Adrenal gland (tissue), 12 donors: Measurements from ENCODE around the gene CACNG5. TPM values are rescaled to one million over a fixed set of nuclear protein-coding genes. Genes with fewer than 3 reads are reported as not detected.

ENCODE experiments used
- DNase-seq, 7 donors: peaks; one replicate each; pipeline ENCODE4 v3.0.0-alpha.2; 2019 to 2020
- H3K27ac ChIP-seq, 5 donors: fragments of 200-600 bp; sonication (generic) in 4 of 5; 1 replicate in 3 of 5; 2 replicates in 2 of 5; pipeline versions ENCODE4 v1.5.1 to v1.8.0; 2016 to 2020; ENCODE audit warnings: mild to moderate bottlenecking in 1 of 5
- H3K27me3 ChIP-seq: fragments of 200-600 bp; 2 replicates; pipeline ENCODE4 v1.8.0; 2021
- H3K36me3 ChIP-seq, 2 donors: fragments of 200-600 bp; replicated peaks in 1 of 2; 1 replicate in 1 of 2; 2 replicates in 1 of 2; pipeline versions ENCODE4 v1.5.1 to v1.8.0; 2018 to 2022
- H3K4me1 ChIP-seq, 2 donors: fragments of 200-600 bp; replicated peaks in 1 of 2; 1 replicate in 1 of 2; 2 replicates in 1 of 2; pipeline versions ENCODE4 v1.5.1 to v1.8.0; 2018 to 2021
- H3K4me3 ChIP-seq, 4 donors: fragments of 200-600 bp; sonication (generic) in 3 of 4; one replicate each; pipeline ENCODE4 v1.5.1; 2016 to 2018
- H3K9me3 ChIP-seq, 3 donors: fragments of 200-600 bp; sonication (generic) in 1 of 3; replicated peaks in 1 of 3; 1 replicate in 2 of 3; 2 replicates in 1 of 3; pipeline versions ENCODE4 v1.5.1 to v1.8.0; 2016 to 2021
- CTCF ChIP-seq, 6 experiments: fragments of 450-650 bp in 4 of 6; fragments of 200-600 bp in 2 of 6; sonication (generic) in 1 of 6; IDR thresholded peaks; 1 replicate in 5 of 6; 2 replicates in 1 of 6; pipeline versions ENCODE4 v1.5.1 to v1.8.0; 2016 to 2021; ENCODE audit warnings: antibody characterized with exemption in 6 of 6, mild to moderate bottlenecking in 2 of 6, moderate library complexity in 1 of 6
- POLR2A ChIP-seq, 2 donors: fragments of 450-650 bp; IDR thresholded peaks; one replicate each; pipeline ENCODE4 v1.6.1; 2017; ENCODE audit warnings: antibody characterized with exemption in 2 of 2, mild to moderate bottlenecking in 2 of 2, moderate library complexity in 1 of 2
- whole genome bisulfite sequencing, 4 donors: extraction: QIAGEN DNeasy Blood & Tissue Kit in 2 of 4; methylation state at CpG; one replicate each; pipeline versions ENCODE4 v1.1.5 to v1.1.7; 2013 to 2017; 5-methylcytosine and 5-hydroxymethylcytosine counted together
- intact Hi-C, 2 donors: fragments of 100-400 bp; cut with DNase I; formaldehyde crosslinking; loops; one replicate each; pipeline versions ENCODE4 v1.14.1 to v1.15.0; 2022 to 2023
- polyA plus RNA-seq, 3 donors: library from polyadenylated mRNA; stranded (reverse); fragments of 200-250 nt in 2 of 3; fragments of 350-450 nt in 1 of 3; fragmentation: Illumina TruSeq in 1 of 3; extraction: RNeasy Lipid Tissue Mini Kit (QIAGEN cat#74804) in 1 of 3; gene quantifications; one replicate each; pipeline ENCODE4 v1.2.3, GENCODE V29; 2013 to 2014
- total RNA-seq, 9 donors: library from RNA; depleted of rRNA in 4 of 9; stranded (reverse); fragments of >200 nt in 4 of 9; fragments of 120-200 nt in 1 of 9; fragmentation: NEBNext Ultra II Directional in 1 of 9; extraction: Animal tissue kit (Norgen Biotek cat#: 25700) in 1 of 9; gene quantifications; one replicate each; pipeline versions ENCODE4 v1.1.0 to v1.2.4, GENCODE V29; 2013 to 2023
- donor health status: healthy with polysubstance abuse.
- donor health status: Bipolar disorder and iron deficiency.
- donor health status: DM: yes; HTN: yes; CAD: no.
- donor health status: DM: no; HTN: no; CAD: no.
- donor health status: DM: no; HTN: no; CAD: no.
- donor health status: DM: yes; HTN: yes; CAD: no.

Gene CACNG5
- total and polyA plus RNA-seq, 12 donors, result not detected

- Histone ChIP-seq H3K27me3 (no peaks in the 10 kb centered on the region), H3K9me3 (no peaks in the 10 kb centered on the region), H3K4me3 (no peak overlapping the region), H3K27ac (no peak overlapping the region), H3K4me1 (no peaks in the 10 kb centered on the region), H3K36me3 (no peaks in the 10 kb centered on the region)
- TF ChIP-seq POLR2A (IDR thresholded peaks at IDR 0.05), result no peak
- TF ChIP-seq CTCF (IDR thresholded peaks at IDR 0.05), result no peak
- WGBS, 4 donors, result 70 to 78% (median 75%) methylated on average over 4 of the region's 4 CpGs
- intact Hi-C loops, result no loop called here
- no peak for DNase-seq
These were observed 15.1 kb downstream of the CACNG5 start for GRCh38 chr17:66849851-66850580.

- Histone ChIP-seq H3K4me1 (no peaks in the 10 kb centered on the region), H3K27ac (no peak overlapping the region), H3K27me3 (no peaks in the 10 kb centered on the region), H3K9me3 (no peaks in the 10 kb centered on the region), H3K4me3 (no peak overlapping the region), H3K36me3 (no peaks in the 10 kb centered on the region)
- no peak for DNase-seq
- WGBS, 4 donors, result 57 to 69% (median 64%) methylated on average over 3 of the region's 3 CpGs
- no peak for TF ChIP-seq CTCF (IDR thresholded peaks at IDR 0.05)
- TF ChIP-seq POLR2A (IDR thresholded peaks at IDR 0.05), result no peak
- intact Hi-C loops, result no loop called here
These were observed 15.8 kb downstream of the CACNG5 start for GRCh38 chr17:66850692-66851091.

GRCh38 chr17:66855204-66855603 lies 20.3 kb downstream of the CACNG5 start:
- H3K36me3 ChIP-seq, result no peaks in the 10 kb centered on the region
- intact Hi-C loops, result no loop called here
- H3K9me3 ChIP-seq, result no peaks in the 10 kb centered on the region
- no peak overlapping the region for H3K4me3 ChIP-seq
- no peak for DNase-seq
- H3K4me1 ChIP-seq, result no peaks in the 10 kb centered on the region
- no peak for TF ChIP-seq CTCF (IDR thresholded peaks at IDR 0.05)
- no peak overlapping the region for H3K27ac ChIP-seq
- WGBS, 4 donors, result 70 to 83% (median 70%) methylated on average over 9 to 10 of the region's 10 CpGs
- no peaks in the 10 kb centered on the region for H3K27me3 ChIP-seq

- no peak for DNase-seq
- WGBS, 4 donors, result 78 to 91% (median 79%) methylated on average over 6 to 12 of the region's 12 CpGs
- intact Hi-C loops, result no loop called here
- H3K4me1 ChIP-seq, result no peaks in the 10 kb centered on the region
- H3K27ac ChIP-seq, result no peak overlapping the region
- H3K36me3 ChIP-seq, result no peaks in the 10 kb centered on the region
- no peaks in the 10 kb centered on the region for H3K9me3 ChIP-seq
- TF ChIP-seq POLR2A (IDR thresholded peaks at IDR 0.05), result no peak
- no peak for TF ChIP-seq CTCF (IDR thresholded peaks at IDR 0.05)
- no peaks in the 10 kb centered on the region for H3K27me3 ChIP-seq
- no peak overlapping the region for H3K4me3 ChIP-seq
These were observed 23.5 kb downstream of the CACNG5 start for GRCh38 chr17:66858226-66859083.
